K562 (cell line): Measurements from ENCODE around the gene UBXN2A. TPM values are rescaled to one million over a fixed set of nuclear protein-coding genes. Genes with fewer than 3 reads are reported as not detected.

Experiments
- ATAC-seq: fragments of 200-7000 bp; cut with Tn5 transposase; 3 replicates; pipeline ENCODE4 v1.9.1; 2020; ENCODE audit warnings: moderate library complexity
- BruUV-seq: library from RNA; stranded (reverse); fragments of 400-500 nt; replicated peaks from 2 replicates; lab custom pipeline; 2021; lab: Mats Ljungman, UMichigan
- CTCF ChIA-PET: fragments of 300-600 bp; formaldehyde crosslinking; extraction: SDS; loops from one replicate; lab custom pipeline; 2021; ENCODE audit warnings: low intra/inter-chr PET ratio; lab: Yijun Ruan, JAX
- POLR2A ChIA-PET: fragments of 300-600, 350-650 bp; sonication (Branson Sonifier 250); formaldehyde crosslinking; extraction: SDS; loops from one replicate; lab custom pipeline; 2021; ENCODE audit warnings: antibody characterized with exemption, inconsistent platforms; lab: Yijun Ruan, JAX
- DNase-seq, 4 experiments: peaks; one replicate each; pipeline versions ENCODE4 v3.0.0 to v3.0.0-alpha.2; 2011 to 2018; ENCODE audit warnings: low spot score in 3 of 4, mixed read lengths in 3 of 4; ENCODE audit errors: extremely low read depth in 1 of 4
- FAIRE-seq: peaks from 2 replicates; lab custom pipeline; 2011; peaks lifted over from hg19 to GRCh38; lab: Jason Lieb, UNC
- H2AFZ ChIP-seq: 2 replicates; pipeline ENCODE4 v1.6.0; 2011; ENCODE audit warnings: low read depth, low read length, control low read depth, inconsistent platforms
- H3K27ac ChIP-seq: fragments of 200-600 bp; 3 replicates; pipeline ENCODE4 v1.8.0; 2011; ENCODE audit warnings: low read depth, mild to moderate bottlenecking, control low read depth, inconsistent platforms, low read length, moderate library complexity, mixed read lengths; ENCODE audit errors: extremely low read depth
- H3K27me3 ChIP-seq, 2 experiments: fragments of 300-600 bp in 1 of 2; 2 replicates in 1 of 2; 3 replicates in 1 of 2; pipeline versions ENCODE4 v1.6.0 to v1.8.0; 2011; ENCODE audit warnings: inconsistent platforms in 2 of 2, low read length in 2 of 2, mild to moderate bottlenecking in 1 of 2, mixed read lengths in 1 of 2, moderate library complexity in 1 of 2; ENCODE audit not compliant: control insufficient read depth in 2 of 2, insufficient read depth in 2 of 2
- H3K36me3 ChIP-seq: fragments of 300-600 bp; 3 replicates; pipeline ENCODE4 v1.8.0; 2011; ENCODE audit warnings: mild to moderate bottlenecking, low read length, inconsistent platforms; ENCODE audit not compliant: control insufficient read depth, insufficient read depth
- H3K4me1 ChIP-seq, 2 experiments: fragments of 200-600 bp in 1 of 2; replicated peaks in 1 of 2; 2 replicates in 1 of 2; 3 replicates in 1 of 2; pipeline versions ENCODE4 v1.5.1 to v1.8.0; 2011; ENCODE audit warnings: inconsistent platforms in 2 of 2, low read length in 2 of 2, mild to moderate bottlenecking in 1 of 2, mixed read lengths in 1 of 2, moderate library complexity in 1 of 2; ENCODE audit not compliant: control insufficient read depth in 2 of 2, insufficient read depth in 2 of 2
- H3K4me2 ChIP-seq: 2 replicates; pipeline ENCODE4 v1.6.1; 2011; ENCODE audit warnings: low read length, control low read depth, inconsistent platforms, mixed read lengths; ENCODE audit not compliant: insufficient read depth
- H3K4me3 ChIP-seq: fragments of 200-600 bp; sonication (generic), shearing (Covaris generic); 2 replicates; pipeline ENCODE4 v1.5.1; 2016; ENCODE audit warnings: control low read depth, inconsistent platforms
- H3K79me2 ChIP-seq: fragments of 200-600 bp; 3 replicates; pipeline ENCODE4 v1.8.0; 2011; ENCODE audit warnings: low read length, inconsistent platforms; ENCODE audit not compliant: control insufficient read depth, insufficient read depth
- H3K9ac ChIP-seq, 2 experiments: 2 replicates each; pipeline versions ENCODE4 v1.6.0 to v1.6.1; 2011; ENCODE audit warnings: low read depth in 2 of 2, low read length in 2 of 2, control low read depth in 1 of 2, inconsistent platforms in 1 of 2, mild to moderate bottlenecking in 1 of 2, mixed read lengths in 1 of 2; ENCODE audit not compliant: insufficient read depth in 1 of 2
- H3K9me1 ChIP-seq: one replicate; pipeline ENCODE4 v1.6.0; 2011; ENCODE audit warnings: inconsistent platforms, mild to moderate bottlenecking, low read length, moderate library complexity; ENCODE audit not compliant: control insufficient read depth, insufficient read depth
- H3K9me3 ChIP-seq: replicated peaks from 2 replicates; pipeline ENCODE4 v1.5.1; 2011; ENCODE audit warnings: low read depth, low read length, inconsistent platforms; ENCODE audit not compliant: control insufficient read depth, insufficient read depth
- H4K20me1 ChIP-seq: replicated peaks from 2 replicates; pipeline ENCODE4 v1.6.1; 2011; ENCODE audit warnings: low read length, inconsistent platforms, mixed read lengths; ENCODE audit not compliant: control insufficient read depth, insufficient read depth
- E2F8 ChIP-seq: fragments of 450-650 bp; IDR thresholded peaks from 2 replicates; pipeline ENCODE4 v1.7.1; 2018; ENCODE audit warnings: mild to moderate bottlenecking, low read depth; ENCODE audit not compliant: partially characterized antibody
- ELF2 ChIP-seq: fragments of 250-450 bp; sonication (Bioruptor Pico); IDR thresholded peaks from 2 replicates; pipeline ENCODE4 v1.5.0; 2021; ENCODE audit warnings: mild to moderate bottlenecking
- KLF16 ChIP-seq: IDR thresholded peaks from 2 replicates; pipeline ENCODE4 v1.6.1; 2016; ENCODE audit warnings: antibody characterized with exemption
- OTX1 ChIP-seq: fragments of 450-650 bp; formaldehyde crosslinking; IDR thresholded peaks from 2 replicates; pipeline ENCODE4 v1.4.0; 2022; ENCODE audit warnings: mild to moderate bottlenecking
- POLR2AphosphoS2 ChIP-seq: IDR thresholded peaks from 2 replicates; pipeline ENCODE4 v1.6.1; 2012; ENCODE audit warnings: low read length, improper control_type of control experiment
- SRSF3 ChIP-seq: fragments of 200-400 bp; formaldehyde crosslinking; IDR thresholded peaks from 2 replicates; pipeline ENCODE4 v1.6.1; 2016; ENCODE audit warnings: mild to moderate bottlenecking, low read length, moderate library complexity; ENCODE audit not compliant: insufficient read depth
- TEAD1 ChIP-seq, 2 experiments: fragments of 450-650 bp in 1 of 2; sonication (generic) in 1 of 2; formaldehyde crosslinking; IDR thresholded peaks; 2 replicates each; pipeline versions ENCODE4 v1.4.0 to v1.8.0; 2020 to 2022; ENCODE audit warnings: mild to moderate bottlenecking in 2 of 2, missing genetic modification reagents in 1 of 2
- ZNF263 ChIP-seq: sonication (generic); formaldehyde crosslinking; IDR thresholded peaks from 2 replicates; pipeline ENCODE4 v1.8.0; 2022; ENCODE audit warnings: mild to moderate bottlenecking, missing genetic modification reagents, borderline replicate concordance
- ZNF561 ChIP-seq: fragments of 450-650 bp; formaldehyde crosslinking; conservative IDR thresholded peaks from 2 replicates; pipeline ENCODE4 v1.4.0; 2020; ENCODE audit warnings: mild to moderate bottlenecking, moderate library complexity
- WGBS: fragments of 100-300 bp; shearing (Covaris generic); methylation state at CpG from one replicate; pipeline ENCODE4 v1.1.6; 2016; ENCODE audit warnings: low coverage, mixed read lengths; ENCODE audit not compliant: insufficient coverage; ENCODE audit errors: missing lambda C conversion rate; 5-methylcytosine and 5-hydroxymethylcytosine counted together
- in situ Hi-C: fragments of 300-500 bp; cut with MboI; formaldehyde crosslinking; loops from 4 replicates; pipeline ENCODE4 v1.15.0; 2018; ENCODE audit warnings: inconsistent platforms, mixed read lengths
- intact Hi-C: fragments of 100-400 bp; cut with micrococcal nuclease; formaldehyde crosslinking; loops from 2 replicates; pipeline ENCODE4 v1.14.2; 2022
- polyA plus RNA-seq, 8 experiments: library from polyadenylated mRNA; depleted of rRNA in 4 of 8; stranded (reverse) in 5 of 8; unstranded in 3 of 8; fragments of >200 nt; fragmentation: Nextera tagmentation in 2 of 8; fragmentation: Illumina TruSeq in 1 of 8; extraction: Ambion mirVana in 2 of 8; extraction: Trizol in 1 of 8; gene quantifications; 2 replicates each; pipeline versions ENCODE4 v1.2.1 to v1.2.3, GENCODE V29; 2011 to 2014; ENCODE audit warnings: inconsistent platforms in 1 of 8, missing spikeins in 1 of 8
- total RNA-seq, 7 experiments: library from RNA; depleted of rRNA in 6 of 7; stranded (reverse); fragments of >200 nt in 6 of 7; fragmentation: Illumina TruSeq in 2 of 7; extraction: Trizol in 2 of 7; gene quantifications; 2 replicates each; pipeline versions ENCODE4 v1.2.1 to v1.2.3, GENCODE V29; 2011 to 2021; ENCODE audit warnings: low replicate concordance in 1 of 7
- TF ChIP-seq, protein P1 (sequence below): fragments of 450-650 bp; IDR thresholded peaks from 2 replicates; pipeline ENCODE4 v1.6.1; 2014; ENCODE audit warnings: low read depth, mild to moderate bottlenecking, moderate library complexity, borderline replicate concordance
- TF ChIP-seq, protein P2 (sequence below): fragments of 250-450 bp; sonication (Bioruptor Pico); IDR thresholded peaks from 2 replicates; pipeline ENCODE4 v1.8.0; 2021; ENCODE audit warnings: mild to moderate bottlenecking, moderate library complexity

The UBXN2A gene
- total and polyA plus RNA-seq, 9 of the 15 experiments (the other 6 are each of a cell fraction or from before 2014, with no cell fraction given), result 3.4 to 25.6 (median 16.0) TPM

GRCh38 chr2:23926290-23926749 is 13.9 kb upstream of the UBXN2A start:
- in situ Hi-C loops, result no loop called here
- Histone ChIP-seq H3K4me2 (peak overlapping the region; percentile 97), H4K20me1 (no peaks in the 10 kb centered on the region), H3K4me1 (peaks cover 3 to 21% of the 10 kb centered on the region in 2 experiments; a peak in 3 of 5 replicates), H3K9me3 (no peaks in the 10 kb centered on the region; the same call in 1 of the 2 replicates), H3K9me1 (no peaks in the 10 kb centered on the region), H3K27ac (peak overlapping the region; percentile 96), H2AFZ (peak overlapping the region; percentile 89), H3K36me3 (peaks cover 7% of the 10 kb centered on the region; the same call in 1 of the 3 replicates), H3K79me2 (peaks cover 73% of the 10 kb centered on the region), H3K4me3 (peak overlapping the region; percentile 86), H3K9ac (peak overlapping the region; percentile 94 to 100), H3K27me3 (no peaks in the 10 kb centered on the region)
- ChIA-PET CTCF (interaction anchor here (1.6 to 2.8 kb wide), 2 partner anchors 158 to 238 kb away, joined by 7 to 10 read pairs; partner anchors contain the start of gene TP53I3), POLR2A (interaction anchor here (0.7 to 3.0 kb wide), 14 partner anchors 8 to 468 kb away, joined by 3 to 54 read pairs (median 6); partner anchors contain the start of genes TP53I3, UBXN2A and WDCP)
- DNase-seq, result peak in 2 of 4 experiments; percentile 47 to 48
- 0% methylated on average over 37 of the region's 39 CpGs for WGBS
- ATAC-seq, result peak; percentile 66
- FAIRE-seq, result no peak
- intact Hi-C loops, result loop anchor here (2.0 to 5.0 kb wide), 3 partner anchors 99 to 158 kb away; partner anchors contain the start of genes SF3B6 and TP53I3
- no TSS peak for BruUV-seq
- TF ChIP-seq SRSF3 (0 out of 2 replicates have a peak, but pooled peaks have one; percentile 16), KLF16 (no peak), E2F8 (no peak), ZNF263 (CRISPR knock-in tag) (0 out of 2 replicates have a peak, but pooled peaks have one; percentile 29), TEAD1 (CRISPR knock-in tag; IDR thresholded peaks at IDR 0.05) (peak in 1 of 2 experiments; percentile 24; a peak in 1 of 4 replicates), ELF2 (CRISPR knock-in tag) (peak; percentile 75), POLR2AphosphoS2 (no peak), OTX1 (CRISPR knock-in tag) (no peak), ZNF561 (CRISPR knock-in tag) (no peak)
- TF ChIP-seq, protein P1, sequence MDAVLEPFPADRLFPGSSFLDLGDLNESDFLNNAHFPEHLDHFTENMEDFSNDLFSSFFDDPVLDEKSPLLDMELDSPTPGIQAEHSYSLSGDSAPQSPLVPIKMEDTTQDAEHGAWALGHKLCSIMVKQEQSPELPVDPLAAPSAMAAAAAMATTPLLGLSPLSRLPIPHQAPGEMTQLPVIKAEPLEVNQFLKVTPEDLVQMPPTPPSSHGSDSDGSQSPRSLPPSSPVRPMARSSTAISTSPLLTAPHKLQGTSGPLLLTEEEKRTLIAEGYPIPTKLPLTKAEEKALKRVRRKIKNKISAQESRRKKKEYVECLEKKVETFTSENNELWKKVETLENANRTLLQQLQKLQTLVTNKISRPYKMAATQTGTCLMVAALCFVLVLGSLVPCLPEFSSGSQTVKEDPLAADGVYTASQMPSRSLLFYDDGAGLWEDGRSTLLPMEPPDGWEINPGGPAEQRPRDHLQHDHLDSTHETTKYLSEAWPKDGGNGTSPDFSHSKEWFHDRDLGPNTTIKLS, result no peak
- TF ChIP-seq, protein P2, sequence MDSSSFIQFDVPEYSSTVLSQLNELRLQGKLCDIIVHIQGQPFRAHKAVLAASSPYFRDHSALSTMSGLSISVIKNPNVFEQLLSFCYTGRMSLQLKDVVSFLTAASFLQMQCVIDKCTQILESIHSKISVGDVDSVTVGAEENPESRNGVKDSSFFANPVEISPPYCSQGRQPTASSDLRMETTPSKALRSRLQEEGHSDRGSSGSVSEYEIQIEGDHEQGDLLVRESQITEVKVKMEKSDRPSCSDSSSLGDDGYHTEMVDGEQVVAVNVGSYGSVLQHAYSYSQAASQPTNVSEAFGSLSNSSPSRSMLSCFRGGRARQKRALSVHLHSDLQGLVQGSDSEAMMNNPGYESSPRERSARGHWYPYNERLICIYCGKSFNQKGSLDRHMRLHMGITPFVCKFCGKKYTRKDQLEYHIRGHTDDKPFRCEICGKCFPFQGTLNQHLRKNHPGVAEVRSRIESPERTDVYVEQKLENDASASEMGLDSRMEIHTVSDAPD (CRISPR knock-in tag), result no peak
